NCI-H82 treated with DMSO at 0.1 percent for 48 hours (cell line): ENCODE results near the gene MYO3B.
"Not testable (repeated sequence)": the region's sequence is repeated elsewhere in the genome, so short reads cannot be mapped to it uniquely, and the experiment has no call there.

ENCODE experiments used
- DNase-seq: peaks from one replicate; lab custom pipeline; 2025; ENCODE audit not compliant: unreplicated experiment; lab: John Stamatoyannopoulos, UW

MYO3B gene

DNA sequence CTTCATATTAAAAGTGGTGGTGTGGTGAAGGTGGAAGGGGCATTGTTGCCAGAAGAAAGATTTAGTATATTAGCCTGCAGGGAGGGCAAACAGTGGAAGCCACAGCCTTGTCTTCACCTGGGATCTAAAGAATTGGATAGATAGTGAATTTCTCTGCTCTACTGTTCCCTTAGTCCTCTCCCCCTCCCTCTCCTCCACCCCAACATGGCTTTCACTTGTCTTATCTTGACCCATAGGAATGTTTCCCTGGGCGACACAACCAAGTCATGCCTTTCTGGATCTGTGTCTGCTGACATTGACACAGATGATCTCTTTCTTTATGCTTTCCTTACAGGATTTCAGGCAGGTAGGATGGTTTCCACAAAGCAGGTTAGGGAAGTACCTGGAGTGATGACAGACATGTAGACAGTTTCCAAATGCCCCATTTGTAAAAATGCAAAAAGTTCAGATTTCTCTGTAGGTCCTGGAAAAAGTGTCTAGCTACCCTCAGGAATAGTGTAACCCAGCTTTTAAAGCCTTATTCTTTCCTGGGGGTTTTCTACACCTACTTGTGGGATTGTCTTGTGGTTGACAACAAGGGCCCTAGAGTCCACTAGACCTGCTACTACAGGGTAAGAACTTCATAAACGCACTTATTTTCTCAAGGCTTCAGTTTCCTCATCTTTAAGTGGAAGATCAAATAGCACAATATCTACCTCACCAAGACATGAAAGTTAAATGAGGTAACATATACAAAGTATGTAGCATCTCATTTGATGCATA is 353.0 kb downstream of the MYO3B start:
- DNase-seq = no peak

DNA sequence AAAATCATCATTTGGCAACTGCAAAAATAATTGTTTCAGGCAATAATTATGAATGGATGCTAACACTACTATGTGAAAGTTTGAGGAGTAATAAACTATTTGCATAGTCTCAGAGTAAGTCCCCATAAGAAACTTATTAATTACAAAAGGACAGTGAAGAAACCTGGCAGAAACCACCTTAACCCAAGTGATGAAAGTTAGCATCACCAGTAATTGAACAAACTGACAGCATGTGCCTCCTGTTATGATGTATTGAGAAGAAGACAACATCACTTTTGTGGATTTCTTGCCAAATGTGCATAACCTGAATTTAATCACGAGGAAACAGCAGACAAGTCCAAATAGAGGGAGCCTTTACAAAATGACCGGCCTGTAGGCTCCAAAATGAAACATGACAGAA is 353.9 kb downstream of the MYO3B start:
- DNase-seq = no peak

DNA sequence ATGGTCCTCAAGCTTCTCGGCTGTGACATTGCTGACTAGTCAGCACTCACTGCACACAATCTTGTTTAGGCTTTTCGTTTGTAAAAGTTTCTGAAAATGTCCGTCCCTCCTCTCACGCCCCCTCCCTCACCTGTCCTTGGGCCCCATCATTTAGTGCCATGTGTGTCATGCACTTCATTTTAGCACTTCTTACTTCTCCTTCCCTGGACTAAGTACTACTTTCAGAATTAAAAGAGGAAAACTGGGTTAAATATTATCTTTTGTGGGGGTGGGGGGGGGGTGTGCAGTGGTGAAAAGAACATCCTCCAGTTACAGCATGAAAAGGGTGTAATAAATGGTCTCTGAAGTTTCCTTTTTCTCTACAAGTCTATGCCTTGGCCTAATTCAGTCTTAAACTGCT is 355.2 kb downstream of the MYO3B start:
- DNase-seq = no peak

DNA sequence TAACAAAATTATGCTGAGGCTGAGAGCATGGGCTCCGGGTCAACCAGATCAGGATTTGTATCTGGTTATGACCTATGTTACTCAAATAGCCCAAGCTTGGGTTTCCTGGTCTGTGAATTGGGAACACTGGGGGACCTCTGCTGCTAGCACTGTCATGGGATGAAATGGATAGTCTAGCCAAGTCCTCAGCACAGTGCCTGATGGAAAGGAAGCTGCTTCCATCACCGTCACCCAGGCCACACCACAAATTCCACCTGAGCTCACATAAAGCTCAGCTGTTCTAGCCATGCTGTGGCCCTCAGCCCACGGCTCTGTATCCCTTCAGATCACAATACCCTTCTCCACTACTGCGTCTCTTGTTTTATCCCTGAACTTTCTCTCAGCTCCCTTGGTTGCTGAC is 357.6 kb downstream of the MYO3B start:
- DNase-seq = no peak

DNA sequence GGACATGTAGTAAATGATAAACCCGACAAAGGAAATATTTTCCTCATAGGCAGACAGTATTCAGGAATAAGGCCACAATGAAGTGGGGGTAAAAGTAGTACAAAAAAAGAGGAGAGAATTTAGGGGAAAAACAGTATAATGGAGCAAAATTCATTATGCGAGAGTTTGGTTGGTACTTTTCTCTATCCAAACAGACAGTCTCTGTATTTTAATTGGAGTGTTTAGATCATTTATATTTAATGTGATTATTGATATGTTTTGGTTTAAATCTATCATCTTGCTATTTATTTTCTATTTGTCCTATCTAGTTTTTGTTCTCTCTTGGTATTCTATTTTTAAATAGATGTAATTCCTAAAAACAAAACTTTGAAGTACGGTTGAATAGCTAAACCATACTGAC is 366.9 kb downstream of the MYO3B start:
- DNase-seq = no peak

DNA sequence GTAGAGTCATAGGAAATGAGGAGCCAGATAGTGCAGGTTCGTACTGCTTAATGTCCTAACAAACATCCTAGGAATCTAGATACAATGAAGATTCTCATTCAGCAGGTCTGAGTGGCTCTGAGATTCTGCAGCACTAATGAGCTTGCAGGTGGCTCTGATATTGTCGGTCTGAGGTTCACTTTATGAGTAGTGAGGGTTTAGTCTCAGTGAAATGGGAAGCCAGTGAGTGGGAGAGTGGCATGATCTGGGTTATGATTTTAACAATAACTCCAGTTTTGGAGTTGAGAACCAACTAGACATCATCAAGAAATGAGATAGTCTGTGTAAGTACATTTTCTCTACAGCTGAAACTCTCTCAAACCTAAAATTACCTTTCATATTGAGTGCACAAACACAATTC is 370.4 kb downstream of the MYO3B start:
- DNase-seq = no peak

DNA sequence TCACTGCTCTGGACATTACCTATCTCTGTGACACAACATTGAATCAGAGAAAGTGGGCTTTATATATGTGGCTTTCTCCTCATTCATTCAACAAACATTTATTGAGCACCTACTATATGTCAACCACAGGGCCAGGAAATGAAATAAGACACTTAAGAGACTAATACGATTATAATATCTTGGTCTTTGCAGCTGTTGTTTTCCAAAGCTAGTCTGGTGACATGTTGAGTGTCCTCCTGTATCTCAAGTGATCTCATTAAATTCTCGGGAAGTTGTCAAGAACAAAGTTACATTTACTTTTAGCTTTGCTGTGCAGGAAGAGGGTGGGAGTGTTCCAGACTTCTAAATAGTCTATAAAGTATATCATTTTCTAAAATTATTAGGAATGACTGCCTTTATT is 372.6 kb downstream of the MYO3B start:
- DNase-seq = no peak

DNA sequence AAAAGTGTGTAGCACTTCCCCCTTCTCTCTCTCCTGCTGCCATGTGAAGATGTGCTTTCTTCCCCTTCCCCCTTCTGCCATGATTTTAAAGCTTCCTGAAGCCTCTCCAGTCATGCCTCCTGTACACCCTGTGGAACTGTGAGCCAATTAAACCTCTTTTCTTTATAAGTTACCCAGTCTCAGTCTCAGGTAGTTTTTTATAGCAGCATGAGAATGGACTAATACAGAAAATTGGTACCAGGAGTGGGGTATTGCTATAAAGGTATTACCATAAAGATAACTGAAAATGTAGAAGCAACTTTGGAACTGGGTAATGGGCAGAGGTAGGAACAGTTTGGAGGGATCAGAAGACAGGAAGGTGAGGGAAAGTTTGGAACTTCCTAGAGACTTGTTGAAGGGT is 374.0 kb downstream of the MYO3B start:
- DNase-seq = not testable (repeated sequence)

DNA sequence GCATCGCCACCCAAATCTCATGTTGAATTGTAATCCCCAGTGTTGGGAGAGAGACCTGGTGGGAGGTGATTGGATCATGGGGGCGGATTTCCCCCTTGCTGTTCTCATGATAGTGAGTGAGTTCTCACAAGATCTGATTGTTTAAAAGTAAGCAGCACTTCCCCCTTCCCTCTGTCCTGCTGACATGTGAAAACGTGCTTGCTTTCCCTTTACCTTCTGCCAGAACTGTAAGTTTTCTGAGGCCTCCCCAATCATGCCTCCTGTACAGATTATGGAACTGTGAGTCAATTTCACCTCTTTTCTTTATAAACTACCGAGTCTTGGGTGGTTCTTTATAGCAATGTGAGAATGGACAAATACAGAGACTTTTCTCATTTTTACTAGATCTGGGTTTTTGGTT is 375.8 kb downstream of the MYO3B start:
- DNase-seq = no peak

DNA sequence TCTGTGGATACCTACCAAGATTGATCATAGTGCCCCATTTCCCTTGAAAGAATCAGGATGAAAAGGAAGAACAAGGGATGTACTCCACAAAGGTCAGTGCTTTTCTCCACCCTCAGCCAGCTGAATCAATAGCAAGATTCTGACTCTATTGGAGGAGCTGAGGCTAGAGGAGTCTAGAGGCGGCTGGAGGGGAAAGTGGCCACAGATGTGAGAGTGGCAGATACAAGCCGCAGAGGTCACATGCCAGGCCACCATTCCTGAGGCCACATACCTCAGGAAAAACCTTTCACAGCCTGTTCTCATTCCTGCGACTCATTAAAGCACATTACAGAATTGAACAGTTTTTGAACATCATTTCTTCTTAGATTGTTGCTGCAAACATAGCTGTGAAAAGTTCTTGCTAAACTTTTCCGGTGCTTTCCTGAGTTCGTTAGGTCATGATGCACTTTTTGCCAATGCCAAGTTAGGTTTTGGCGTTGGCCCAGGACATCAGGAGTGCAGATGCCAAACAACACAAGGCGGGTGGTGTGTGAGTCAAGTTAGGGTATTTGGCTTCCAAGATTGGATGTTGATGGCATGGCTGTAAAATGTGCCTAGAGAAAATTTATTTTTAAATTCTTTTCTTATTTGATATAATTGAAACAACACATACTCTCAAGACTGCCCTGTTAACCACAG is 376.5 kb downstream of the MYO3B start:
- no peak for DNase-seq

DNA sequence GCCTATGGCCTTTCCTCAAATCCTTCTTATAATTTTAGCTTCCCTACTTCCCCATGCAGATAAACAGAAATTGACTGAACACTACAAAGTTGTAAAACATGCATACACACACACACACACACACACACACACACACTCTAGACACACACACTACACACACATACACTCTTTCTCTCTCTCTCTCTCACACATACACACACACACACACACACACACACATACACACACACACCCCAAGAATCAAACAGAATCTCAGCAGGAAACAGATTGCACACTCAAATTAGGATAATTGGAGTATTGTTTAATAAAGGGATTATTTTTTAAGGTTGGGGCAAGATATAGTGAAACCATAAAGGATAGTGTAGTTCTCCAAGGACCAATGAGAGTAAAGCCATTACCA is 385.0 kb downstream of the MYO3B start:
- no peak for DNase-seq

DNA sequence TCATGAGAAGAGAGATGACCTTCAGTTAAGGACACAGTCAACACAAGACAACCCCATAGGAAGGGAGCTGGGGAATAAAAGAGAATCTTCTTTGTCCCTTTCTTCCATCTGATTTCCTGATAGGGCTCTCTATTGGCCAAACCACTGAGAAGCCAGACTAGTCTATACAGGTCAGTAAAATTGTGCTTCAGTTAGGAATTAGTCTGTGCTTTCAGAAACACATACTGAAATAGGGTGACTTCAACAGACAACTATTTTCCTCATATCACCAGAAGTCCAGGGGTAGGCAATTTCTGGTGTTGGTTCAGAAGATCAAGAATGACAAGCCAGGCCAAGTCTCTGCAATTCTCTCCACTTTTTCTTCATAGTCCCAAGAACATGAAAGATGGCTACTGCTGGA is 385.5 kb downstream of the MYO3B start:
- no peak for DNase-seq

DNA sequence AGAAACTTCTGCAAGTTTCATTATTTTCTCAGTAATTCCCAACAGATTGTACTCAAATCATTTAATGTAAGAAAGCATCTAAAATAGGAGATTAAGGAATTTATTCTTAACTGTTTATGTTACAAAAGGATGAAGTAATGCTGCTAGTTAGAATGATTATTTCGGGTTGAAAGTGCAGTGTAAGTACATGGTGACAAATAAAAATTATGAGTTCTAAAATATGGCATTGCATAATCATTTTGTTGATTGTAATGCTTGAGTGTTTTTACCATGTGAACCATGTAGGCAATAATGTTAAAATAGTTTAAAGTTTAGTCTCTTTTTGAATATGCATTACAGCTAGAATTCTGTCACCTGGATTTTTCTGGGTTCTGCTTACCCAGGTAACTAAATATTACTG is 388.2 kb downstream of the MYO3B start:
- DNase-seq = no peak

DNA sequence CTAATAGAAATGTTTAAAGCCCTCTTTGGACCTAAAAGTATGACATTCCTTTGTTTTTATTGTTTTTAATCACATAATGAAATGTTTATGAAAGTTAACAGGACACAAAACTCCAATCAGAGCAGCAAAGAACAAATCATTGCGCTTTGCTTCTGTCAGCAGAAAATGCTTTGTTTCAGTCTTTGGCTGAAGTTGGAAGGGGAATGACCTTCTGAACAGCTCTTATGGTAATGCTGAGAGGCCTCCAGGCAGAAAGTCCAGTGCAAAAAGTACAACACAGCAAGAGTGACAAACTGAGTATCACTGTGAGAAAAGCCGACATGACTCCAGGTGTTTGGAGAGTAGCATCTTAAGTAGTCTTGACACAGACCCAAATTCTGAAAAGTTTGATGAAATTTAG is 389.5 kb downstream of the MYO3B start:
- DNase-seq = no peak

DNA sequence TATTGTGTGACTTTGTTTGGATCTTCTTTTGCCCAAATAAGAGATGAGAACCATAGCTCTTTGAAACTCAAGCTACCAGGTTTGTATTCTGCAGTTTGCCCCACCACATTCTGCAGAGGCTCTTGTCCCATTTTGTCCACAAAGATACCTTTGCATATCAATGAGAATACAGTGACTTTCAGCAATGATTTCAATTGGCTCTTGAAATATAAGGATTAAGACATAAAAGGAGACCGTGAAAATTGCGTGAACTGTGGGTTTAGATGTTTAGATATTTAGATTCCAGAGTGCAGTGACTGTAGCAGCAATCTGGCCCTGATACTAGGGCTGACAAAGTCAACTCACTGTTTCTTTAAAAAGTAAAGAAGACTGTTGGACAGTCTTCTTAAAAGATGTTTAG is 390.6 kb downstream of the MYO3B start:
- DNase-seq = no peak

DNA sequence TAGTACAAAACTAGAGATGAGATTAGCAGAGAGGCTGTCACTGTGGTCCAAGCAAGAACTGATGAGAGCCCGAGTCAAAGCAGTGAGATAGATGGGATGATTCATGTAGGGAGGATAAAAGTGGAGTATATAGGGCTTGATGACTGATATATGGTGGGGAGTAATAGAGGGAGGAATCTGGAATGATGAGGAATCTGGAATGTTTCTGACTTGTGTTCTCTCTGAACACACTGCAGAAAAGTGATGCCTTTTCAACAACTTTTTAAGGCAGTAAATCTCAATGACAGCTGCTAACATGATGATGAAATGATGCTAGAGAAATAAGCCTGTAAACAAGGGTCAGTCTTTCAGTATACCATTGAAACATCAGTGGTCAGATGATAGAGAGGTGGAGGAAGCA is 393.7 kb downstream of the MYO3B start:
- no peak for DNase-seq

DNA sequence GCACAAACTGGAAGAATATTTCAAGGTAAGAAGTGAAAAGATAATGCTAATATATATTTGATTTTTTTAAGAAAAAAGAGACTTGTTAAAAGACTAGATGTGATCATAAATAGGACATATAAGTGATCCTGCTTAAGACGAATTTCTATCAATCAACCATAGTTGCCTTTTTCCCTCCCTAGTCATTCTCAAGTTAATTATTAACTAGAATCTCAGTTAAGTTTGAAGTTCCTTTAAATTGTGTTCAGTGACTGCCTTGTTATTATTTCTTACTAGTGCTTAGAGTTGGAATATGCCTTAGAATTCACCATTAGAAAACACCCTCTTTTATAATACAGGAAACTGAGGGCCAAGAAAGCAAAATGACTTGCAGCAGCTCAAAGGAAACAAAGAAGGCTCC is 395.7 kb downstream of the MYO3B start:
- no peak for DNase-seq

DNA sequence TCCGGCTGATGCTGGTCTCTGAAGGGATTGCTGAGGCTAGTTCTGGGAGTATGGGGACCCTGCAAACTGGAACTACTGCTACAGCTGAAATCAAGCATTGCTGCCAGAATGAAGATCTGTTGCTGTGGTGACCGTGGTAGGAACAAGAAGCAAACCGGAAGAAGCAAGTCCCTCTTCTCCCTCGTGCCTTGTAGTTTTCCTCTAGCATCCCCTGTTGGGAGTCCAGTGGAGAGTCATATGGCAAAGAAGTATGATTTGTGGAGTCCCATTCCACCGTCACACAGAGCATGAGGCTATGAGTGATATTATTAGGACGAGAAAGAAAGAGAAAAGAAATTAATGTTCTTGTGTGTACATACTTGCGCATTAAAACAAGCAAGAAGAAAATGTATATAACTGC is 398.3 kb downstream of the MYO3B start:
- DNase-seq = no peak

DNA sequence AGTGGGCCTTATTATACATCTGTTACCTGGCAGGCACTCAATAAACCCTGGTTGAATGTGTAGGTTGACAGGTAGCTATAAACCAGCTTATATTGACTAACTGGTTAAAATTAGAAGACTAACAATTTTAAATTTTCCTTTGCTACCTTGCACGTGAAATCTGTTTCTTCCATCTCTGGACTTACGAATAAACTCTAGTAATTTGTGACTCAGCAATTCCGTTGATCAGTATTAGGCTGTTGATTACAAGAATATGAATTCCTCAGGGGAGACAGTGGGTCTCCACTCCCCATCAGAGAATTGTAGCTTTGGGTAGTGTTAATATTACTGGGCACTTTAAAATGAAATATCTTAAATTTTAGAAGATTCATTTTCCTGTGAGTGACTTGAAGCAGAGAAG is 399.4 kb downstream of the MYO3B start:
- no peak for DNase-seq

DNA sequence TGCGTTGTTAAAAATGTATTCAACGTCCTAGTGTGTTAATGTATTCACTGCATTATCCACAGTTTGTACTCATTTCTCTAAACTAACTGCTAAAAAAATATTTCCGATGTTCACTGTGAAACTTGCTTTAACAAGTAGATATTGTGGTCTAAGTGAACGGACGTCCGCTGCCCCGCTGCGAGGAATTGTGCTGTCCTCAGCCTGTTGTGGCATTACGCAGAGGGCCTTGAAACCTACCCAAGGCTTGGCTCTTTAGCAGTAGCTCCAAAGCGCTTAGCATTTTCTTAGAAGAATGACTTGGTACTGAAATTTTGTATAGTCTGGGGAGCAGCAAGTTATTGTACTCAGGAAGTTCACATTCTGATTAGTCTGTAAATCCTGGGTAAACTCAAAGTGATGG is 400.7 kb downstream of the MYO3B start:
- no peak for DNase-seq

DNA sequence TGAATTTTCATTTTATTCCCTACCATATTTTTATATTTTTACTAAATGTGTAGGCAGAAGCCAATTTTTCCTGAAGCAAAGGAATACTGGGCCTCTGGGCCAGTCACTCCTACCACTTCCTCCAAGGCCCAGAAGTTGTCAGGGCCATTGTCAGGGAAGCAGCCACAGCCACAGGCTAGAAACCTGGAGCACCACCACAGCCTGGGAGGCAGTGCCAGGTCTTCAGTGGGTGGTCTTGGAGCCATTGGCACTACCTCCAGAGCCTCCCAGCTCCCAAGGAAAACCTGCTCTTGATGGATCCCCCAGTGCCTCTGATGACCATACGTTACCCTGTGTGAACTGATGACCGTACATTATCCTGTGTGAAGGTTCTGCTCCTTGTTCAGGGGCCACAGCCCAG is 401.6 kb downstream of the MYO3B start:
- DNase-seq = no peak

DNA sequence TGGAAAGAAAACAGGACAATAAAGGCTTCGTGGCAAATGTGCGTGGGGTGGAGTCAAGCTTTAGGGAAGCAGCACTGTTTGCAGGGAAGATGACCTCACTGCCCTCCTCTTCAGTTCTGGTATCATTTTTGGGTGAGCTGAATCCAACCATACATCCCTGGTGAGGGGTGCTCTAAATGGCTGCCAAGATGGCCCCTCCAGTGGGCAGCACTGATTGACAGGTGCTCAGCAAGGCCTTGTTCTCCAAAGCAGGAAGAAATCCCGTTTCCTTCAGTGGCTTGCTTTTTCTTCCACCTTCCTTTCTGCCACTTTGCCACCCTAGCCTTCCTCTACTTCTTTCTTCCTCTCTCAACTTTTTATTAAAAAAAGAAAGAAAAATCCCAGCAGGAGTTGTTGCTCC is 404.4 kb downstream of the MYO3B start:
- DNase-seq = no peak
